HepG2 (cell line): ENCODE results near the gene SORD. TPM values are rescaled to one million over a fixed set of nuclear protein-coding genes. Genes with fewer than 3 reads are reported as not detected.
A peak's percentile ranks its signal among the peaks of the same experiment; 100 is the strongest.

Experiments used
- ATF6 ChIP-seq: sonication (generic); formaldehyde crosslinking; conservative IDR thresholded peaks from 2 replicates; pipeline ENCODE4 v1.4.0; 2020; ENCODE audit warnings: missing genetic modification reagents
- BATF2 ChIP-seq: sonication (generic); formaldehyde crosslinking; IDR thresholded peaks from 2 replicates; pipeline ENCODE4 v1.8.0; 2022; ENCODE audit warnings: mild to moderate bottlenecking, missing genetic modification reagents, moderate library complexity
- DDIT3 ChIP-seq: sonication (generic); formaldehyde crosslinking; IDR thresholded peaks from 2 replicates; pipeline ENCODE4 v1.4.0; 2020; ENCODE audit warnings: mild to moderate bottlenecking, missing genetic modification reagents
- FOXP1 ChIP-seq, 2 experiments: fragments of 450-650 bp in 1 of 2; IDR thresholded peaks; 2 replicates each; pipeline ENCODE4 v1.6.1; 2017 to 2018; ENCODE audit warnings: antibody characterized with exemption in 1 of 2
- GATAD1 ChIP-seq: IDR thresholded peaks from 2 replicates; pipeline ENCODE4 v1.6.1; 2016; ENCODE audit warnings: missing genetic modification reagents, missing compliant biosample characterization
- HOXA7 ChIP-seq: sonication (generic); formaldehyde crosslinking; IDR thresholded peaks from 2 replicates; pipeline ENCODE4 v1.8.1; 2022; ENCODE audit warnings: mild to moderate bottlenecking, missing genetic modification reagents, moderate library complexity
- IKZF1 ChIP-seq: fragments of 450-650 bp; IDR thresholded peaks from 2 replicates; pipeline ENCODE4 v1.7.1; 2016
- KDM5B ChIP-seq: sonication (generic); formaldehyde crosslinking; IDR thresholded peaks from 2 replicates; pipeline ENCODE4 v1.4.0; 2020; ENCODE audit warnings: missing genetic modification reagents, mild to moderate bottlenecking, borderline replicate concordance
- MYC ChIP-seq: sonication (generic); formaldehyde crosslinking; IDR thresholded peaks from 2 replicates; pipeline ENCODE4 v1.9.0; 2021; ENCODE audit warnings: missing genetic modification reagents, borderline replicate concordance
- NCOA2 ChIP-seq: sonication (generic); formaldehyde crosslinking; IDR thresholded peaks from 2 replicates; pipeline ENCODE4 v1.8.0; 2022; ENCODE audit warnings: inconsistent platforms
- PATZ1 ChIP-seq: sonication (generic); formaldehyde crosslinking; IDR thresholded peaks from 2 replicates; pipeline ENCODE4 v1.4.0; 2020; ENCODE audit warnings: missing genetic modification reagents
- RERE ChIP-seq: IDR thresholded peaks from 2 replicates; pipeline ENCODE4 v1.6.1; 2016; ENCODE audit warnings: low read depth, missing genetic modification reagents, missing compliant biosample characterization
- SOX6 ChIP-seq, 2 experiments: fragments of 450-650 bp in 1 of 2; sonication (generic) in 1 of 2; formaldehyde crosslinking in 1 of 2; IDR thresholded peaks; 2 replicates each; pipeline versions ENCODE4 v1.4.0 to v1.6.1; 2017 to 2020; ENCODE audit warnings: antibody characterized with exemption in 1 of 2, mild to moderate bottlenecking in 1 of 2, missing genetic modification reagents in 1 of 2
- ZBTB21 ChIP-seq: sonication (generic); formaldehyde crosslinking; IDR thresholded peaks from 2 replicates; pipeline ENCODE4 v1.4.0; 2020; ENCODE audit warnings: missing genetic modification reagents
- ZNF138 ChIP-seq: sonication (generic); formaldehyde crosslinking; IDR thresholded peaks from 2 replicates; pipeline ENCODE4 v1.5.0; 2020; ENCODE audit warnings: mild to moderate bottlenecking, low read depth, missing genetic modification reagents
- ZNF224 ChIP-seq: sonication (generic); formaldehyde crosslinking; IDR thresholded peaks from 2 replicates; pipeline ENCODE4 v1.5.0; 2020; ENCODE audit warnings: mild to moderate bottlenecking, missing genetic modification reagents
- ZNF460 ChIP-seq: sonication (generic); formaldehyde crosslinking; IDR thresholded peaks from 2 replicates; pipeline ENCODE4 v1.5.1; 2020; ENCODE audit warnings: missing genetic modification reagents, mild to moderate bottlenecking, borderline replicate concordance
- ZNF737 ChIP-seq: sonication (generic); formaldehyde crosslinking; IDR thresholded peaks from 2 replicates; pipeline ENCODE4 v1.5.0; 2020; ENCODE audit warnings: missing genetic modification reagents, mild to moderate bottlenecking, borderline replicate concordance
- polyA plus RNA-seq, 8 experiments: library from polyadenylated mRNA; depleted of rRNA in 3 of 8; stranded (reverse) in 7 of 8; unstranded in 1 of 8; fragments of >200 nt; fragmentation: Illumina TruSeq in 4 of 8; extraction: Trizol in 4 of 8; gene quantifications; 2 replicates each; pipeline versions ENCODE4 v1.2.1 to v1.2.3, GENCODE V29; 2011 to 2016; ENCODE audit warnings: low read depth in 4 of 8, missing spikeins in 1 of 8, mixed read lengths in 1 of 8; ENCODE audit not compliant: insufficient read depth in 1 of 8
- total RNA-seq, 5 experiments: library from RNA; depleted of rRNA; stranded (reverse); fragments of >200 nt; fragmentation: Illumina TruSeq; extraction: Trizol; gene quantifications; 2 replicates each; pipeline ENCODE4 v1.2.3, GENCODE V29; 2016; ENCODE audit warnings: low read depth in 1 of 5

Gene SORD
- total and polyA plus RNA-seq, 2 of the 13 experiments (the other 11 are each of a cell fraction or from before 2014, with no cell fraction given): 59.1 to 95.3 TPM

GRCh38 chr15:45022871-45023658, at the start of gene SORD (continued):
- no peak; the same call in 1 of the 2 replicates for TF ChIP-seq PATZ1 (CRISPR knock-in tag)
- no peak; the same call in 1 of the 2 replicates for TF ChIP-seq ZNF737
- TF ChIP-seq GATAD1 (CRISPR knock-in tag): peak; percentile 27; the same call in 1 of the 2 replicates
- no peak; the same call in 1 of the 2 replicates for TF ChIP-seq KDM5B (CRISPR knock-in tag)
- no peak for TF ChIP-seq HOXA7 (CRISPR knock-in tag)
- TF ChIP-seq IKZF1: no peak
- 0 out of 2 replicates have a peak, but pooled peaks have one; percentile 64 for TF ChIP-seq ZNF460
- TF ChIP-seq NCOA2 (CRISPR knock-in tag): 0 out of 2 replicates have a peak, but pooled peaks have one; percentile 8
- no peak for TF ChIP-seq ATF6
- peak; percentile 91 for TF ChIP-seq ZNF224 (CRISPR knock-in tag)
- TF ChIP-seq BATF2 (CRISPR knock-in tag): no peak
- TF ChIP-seq FOXP1 (IDR thresholded peaks at IDR 0.05): no peak
- no peak for TF ChIP-seq FOXP1 (CRISPR knock-in tag; IDR thresholded peaks at IDR 0.05)
- TF ChIP-seq SOX6 (IDR thresholded peaks at IDR 0.05): no peak
- peak; percentile 53; the same call in 1 of the 2 replicates for TF ChIP-seq SOX6 (CRISPR knock-in tag; IDR thresholded peaks at IDR 0.05)
- no peak for TF ChIP-seq DDIT3 (CRISPR knock-in tag)
- TF ChIP-seq MYC (CRISPR knock-in tag): peak; percentile 77
- no peak for TF ChIP-seq RERE (CRISPR knock-in tag)
- TF ChIP-seq ZBTB21 (CRISPR knock-in tag): no peak
- TF ChIP-seq ZNF138 (CRISPR knock-in tag): no peak
